ENCODE results near the gene ODF2.
"Not testable (repeated sequence)": the region's sequence is repeated elsewhere in the genome, so short reads cannot be mapped to it uniquely, and the experiment has no call there.

The ODF2 gene

DNA sequence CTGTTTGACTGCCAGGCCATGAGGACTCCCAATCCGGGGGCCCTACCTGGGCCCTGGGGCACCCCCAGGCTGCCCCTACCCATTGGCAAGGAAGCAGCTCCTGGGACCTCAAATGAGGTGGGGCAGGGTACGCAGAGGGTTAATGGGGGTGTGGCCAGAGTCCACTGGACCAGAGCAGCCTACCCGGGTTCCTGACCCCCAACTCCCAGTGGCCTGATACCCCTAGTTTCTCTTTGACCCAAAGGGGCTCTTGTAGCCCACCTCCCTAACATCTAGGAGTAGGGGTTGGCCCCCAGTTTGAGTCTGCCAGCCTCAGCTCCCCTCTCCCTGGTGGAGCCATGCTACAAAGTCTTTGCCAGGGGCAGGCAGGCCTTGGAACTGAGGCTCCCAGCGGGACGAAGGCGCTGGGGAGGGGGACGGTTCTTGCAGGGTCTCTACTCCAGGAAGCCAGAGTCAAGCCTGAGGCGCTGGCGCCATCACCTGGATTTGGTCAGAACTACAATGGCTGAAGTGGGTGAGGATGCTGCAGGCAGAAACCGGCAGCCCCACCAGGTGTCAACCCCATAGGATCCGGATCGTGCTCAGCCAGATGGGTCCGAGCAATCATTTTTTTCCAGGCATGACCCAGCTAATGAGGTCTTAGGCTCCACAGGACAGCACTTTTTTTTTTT is 43.6 kb upstream of the ODF2 start:
- TF ChIP-seq, protein P1, sequence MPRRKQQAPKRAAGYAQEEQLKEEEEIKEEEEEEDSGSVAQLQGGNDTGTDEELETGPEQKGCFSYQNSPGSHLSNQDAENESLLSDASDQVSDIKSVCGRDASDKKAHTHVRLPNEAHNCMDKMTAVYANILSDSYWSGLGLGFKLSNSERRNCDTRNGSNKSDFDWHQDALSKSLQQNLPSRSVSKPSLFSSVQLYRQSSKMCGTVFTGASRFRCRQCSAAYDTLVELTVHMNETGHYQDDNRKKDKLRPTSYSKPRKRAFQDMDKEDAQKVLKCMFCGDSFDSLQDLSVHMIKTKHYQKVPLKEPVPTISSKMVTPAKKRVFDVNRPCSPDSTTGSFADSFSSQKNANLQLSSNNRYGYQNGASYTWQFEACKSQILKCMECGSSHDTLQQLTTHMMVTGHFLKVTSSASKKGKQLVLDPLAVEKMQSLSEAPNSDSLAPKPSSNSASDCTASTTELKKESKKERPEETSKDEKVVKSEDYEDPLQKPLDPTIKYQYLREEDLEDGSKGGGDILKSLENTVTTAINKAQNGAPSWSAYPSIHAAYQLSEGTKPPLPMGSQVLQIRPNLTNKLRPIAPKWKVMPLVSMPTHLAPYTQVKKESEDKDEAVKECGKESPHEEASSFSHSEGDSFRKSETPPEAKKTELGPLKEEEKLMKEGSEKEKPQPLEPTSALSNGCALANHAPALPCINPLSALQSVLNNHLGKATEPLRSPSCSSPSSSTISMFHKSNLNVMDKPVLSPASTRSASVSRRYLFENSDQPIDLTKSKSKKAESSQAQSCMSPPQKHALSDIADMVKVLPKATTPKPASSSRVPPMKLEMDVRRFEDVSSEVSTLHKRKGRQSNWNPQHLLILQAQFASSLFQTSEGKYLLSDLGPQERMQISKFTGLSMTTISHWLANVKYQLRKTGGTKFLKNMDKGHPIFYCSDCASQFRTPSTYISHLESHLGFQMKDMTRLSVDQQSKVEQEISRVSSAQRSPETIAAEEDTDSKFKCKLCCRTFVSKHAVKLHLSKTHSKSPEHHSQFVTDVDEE (CRISPR knock-in tag; IDR thresholded peaks at IDR 0.05), result no peak
- TF ChIP-seq ESRRG (CRISPR knock-in tag; IDR thresholded peaks at IDR 0.05) (no peak), TOX (CRISPR knock-in tag; IDR thresholded peaks at IDR 0.05; ENCODE audit: borderline replicate concordance) (no peak), PPARA (CRISPR knock-in tag; IDR thresholded peaks at IDR 0.05; ENCODE audit: borderline replicate concordance) (no peak), ZC3H10 (CRISPR knock-in tag; IDR thresholded peaks at IDR 0.05) (no peak), ZNF8 (CRISPR knock-in tag; IDR thresholded peaks at IDR 0.05) (no peak), ISL1 (CRISPR knock-in tag; IDR thresholded peaks at IDR 0.05) (no peak), ZNF565 (CRISPR knock-in tag; conservative IDR thresholded peaks at IDR 0.05; ENCODE audit: low read depth) (no peak), BACH2 (CRISPR knock-in tag; IDR thresholded peaks at IDR 0.05; ENCODE audit: borderline replicate concordance) (no peak), ARNTL (CRISPR knock-in tag; IDR thresholded peaks at IDR 0.05; ENCODE audit: borderline replicate concordance, low read depth) (no peak), GLIS3 (CRISPR knock-in tag; IDR thresholded peaks at IDR 0.05) (no peak), CSDC2 (CRISPR knock-in tag; IDR thresholded peaks at IDR 0.05) (no peak)
- TF ChIP-seq, protein P2, sequence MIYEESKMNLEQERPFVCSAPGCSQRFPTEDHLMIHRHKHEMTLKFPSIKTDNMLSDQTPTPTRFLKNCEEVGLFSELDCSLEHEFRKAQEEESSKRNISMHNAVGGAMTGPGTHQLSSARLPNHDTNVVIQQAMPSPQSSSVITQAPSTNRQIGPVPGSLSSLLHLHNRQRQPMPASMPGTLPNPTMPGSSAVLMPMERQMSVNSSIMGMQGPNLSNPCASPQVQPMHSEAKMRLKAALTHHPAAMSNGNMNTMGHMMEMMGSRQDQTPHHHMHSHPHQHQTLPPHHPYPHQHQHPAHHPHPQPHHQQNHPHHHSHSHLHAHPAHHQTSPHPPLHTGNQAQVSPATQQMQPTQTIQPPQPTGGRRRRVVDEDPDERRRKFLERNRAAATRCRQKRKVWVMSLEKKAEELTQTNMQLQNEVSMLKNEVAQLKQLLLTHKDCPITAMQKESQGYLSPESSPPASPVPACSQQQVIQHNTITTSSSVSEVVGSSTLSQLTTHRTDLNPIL (CRISPR knock-in tag; IDR thresholded peaks at IDR 0.05; ENCODE audit: low read depth), result no peak
- TF ChIP-seq, protein P3, sequence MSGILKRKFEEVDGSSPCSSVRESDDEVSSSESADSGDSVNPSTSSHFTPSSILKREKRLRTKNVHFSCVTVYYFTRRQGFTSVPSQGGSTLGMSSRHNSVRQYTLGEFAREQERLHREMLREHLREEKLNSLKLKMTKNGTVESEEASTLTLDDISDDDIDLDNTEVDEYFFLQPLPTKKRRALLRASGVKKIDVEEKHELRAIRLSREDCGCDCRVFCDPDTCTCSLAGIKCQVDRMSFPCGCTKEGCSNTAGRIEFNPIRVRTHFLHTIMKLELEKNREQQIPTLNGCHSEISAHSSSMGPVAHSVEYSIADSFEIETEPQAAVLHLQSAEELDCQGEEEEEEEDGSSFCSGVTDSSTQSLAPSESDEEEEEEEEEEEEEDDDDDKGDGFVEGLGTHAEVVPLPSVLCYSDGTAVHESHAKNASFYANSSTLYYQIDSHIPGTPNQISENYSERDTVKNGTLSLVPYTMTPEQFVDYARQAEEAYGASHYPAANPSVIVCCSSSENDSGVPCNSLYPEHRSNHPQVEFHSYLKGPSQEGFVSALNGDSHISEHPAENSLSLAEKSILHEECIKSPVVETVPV (CRISPR knock-in tag; IDR thresholded peaks at IDR 0.05), result no peak
- peak; percentile 81 for ATAC-seq

DNA sequence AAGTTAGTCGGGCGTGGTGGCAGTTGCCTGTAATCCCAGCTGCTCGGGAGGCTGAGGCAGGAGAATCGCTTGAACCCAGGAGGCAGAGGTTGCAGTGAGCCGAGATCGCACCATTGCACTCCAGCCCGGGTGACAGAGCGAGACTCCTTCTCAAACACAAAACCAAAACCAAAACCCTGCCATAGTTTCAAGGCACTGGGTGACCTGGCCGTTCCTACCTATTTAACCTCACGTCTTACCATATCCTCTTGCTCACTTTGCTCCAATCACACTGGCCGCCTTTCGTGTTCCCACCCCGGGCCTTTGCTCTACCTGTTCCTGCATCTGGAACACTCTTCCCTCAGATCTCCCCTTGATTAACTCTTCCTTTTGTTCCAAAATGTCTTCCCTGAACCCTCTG is 42.1 kb upstream of the ODF2 start:
- ATAC-seq, result not testable (repeated sequence)

DNA sequence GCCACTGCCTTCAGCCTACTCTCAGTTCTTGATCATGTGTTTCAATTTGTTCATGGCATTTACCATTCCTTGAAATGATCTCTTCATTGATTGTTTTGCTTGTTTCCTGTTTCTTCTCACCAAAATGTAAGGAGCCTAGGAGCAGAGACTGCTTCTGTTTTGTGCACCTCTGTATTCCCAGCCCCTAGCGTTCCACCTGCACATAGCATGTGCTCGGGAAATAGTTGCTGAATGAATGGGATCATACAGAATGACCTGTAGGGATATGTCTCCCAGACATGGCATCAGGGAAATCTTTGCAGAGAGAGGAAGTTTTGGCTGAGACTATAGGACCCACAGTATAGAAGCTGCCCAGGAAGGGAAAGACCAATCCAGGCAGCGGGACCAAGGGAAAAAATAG is 41.3 kb upstream of the ODF2 start:
- ATAC-seq, result 0 out of 3 replicates have a peak, but pooled peaks have one; percentile 10

More for the DNA sequence above, 41.3 kb upstream of the ODF2 start:
- TF ChIP-seq PPARA (CRISPR knock-in tag; IDR thresholded peaks at IDR 0.05; ENCODE audit: borderline replicate concordance) (no peak), CSDC2 (CRISPR knock-in tag; IDR thresholded peaks at IDR 0.05) (no peak), TOX (CRISPR knock-in tag; IDR thresholded peaks at IDR 0.05; ENCODE audit: borderline replicate concordance) (no peak), ESRRG (CRISPR knock-in tag; IDR thresholded peaks at IDR 0.05) (no peak), SNAI2 (CRISPR knock-in tag; IDR thresholded peaks at IDR 0.05) (no peak), BACH2 (CRISPR knock-in tag; IDR thresholded peaks at IDR 0.05; ENCODE audit: borderline replicate concordance) (no peak), OSR1 (CRISPR knock-in tag; IDR thresholded peaks at IDR 0.05) (no peak), ZC3H10 (CRISPR knock-in tag; IDR thresholded peaks at IDR 0.05) (no peak), GLIS3 (CRISPR knock-in tag; IDR thresholded peaks at IDR 0.05) (no peak), ISL1 (CRISPR knock-in tag; IDR thresholded peaks at IDR 0.05) (no peak), ZFP3 (CRISPR knock-in tag; IDR thresholded peaks at IDR 0.05) (no peak), ARNTL (CRISPR knock-in tag; IDR thresholded peaks at IDR 0.05; ENCODE audit: borderline replicate concordance, low read depth) (no peak), RARB (CRISPR knock-in tag; IDR thresholded peaks at IDR 0.05) (no peak)
- TF ChIP-seq, protein P1 (CRISPR knock-in tag; IDR thresholded peaks at IDR 0.05), result no peak
- TF ChIP-seq, protein P4, sequence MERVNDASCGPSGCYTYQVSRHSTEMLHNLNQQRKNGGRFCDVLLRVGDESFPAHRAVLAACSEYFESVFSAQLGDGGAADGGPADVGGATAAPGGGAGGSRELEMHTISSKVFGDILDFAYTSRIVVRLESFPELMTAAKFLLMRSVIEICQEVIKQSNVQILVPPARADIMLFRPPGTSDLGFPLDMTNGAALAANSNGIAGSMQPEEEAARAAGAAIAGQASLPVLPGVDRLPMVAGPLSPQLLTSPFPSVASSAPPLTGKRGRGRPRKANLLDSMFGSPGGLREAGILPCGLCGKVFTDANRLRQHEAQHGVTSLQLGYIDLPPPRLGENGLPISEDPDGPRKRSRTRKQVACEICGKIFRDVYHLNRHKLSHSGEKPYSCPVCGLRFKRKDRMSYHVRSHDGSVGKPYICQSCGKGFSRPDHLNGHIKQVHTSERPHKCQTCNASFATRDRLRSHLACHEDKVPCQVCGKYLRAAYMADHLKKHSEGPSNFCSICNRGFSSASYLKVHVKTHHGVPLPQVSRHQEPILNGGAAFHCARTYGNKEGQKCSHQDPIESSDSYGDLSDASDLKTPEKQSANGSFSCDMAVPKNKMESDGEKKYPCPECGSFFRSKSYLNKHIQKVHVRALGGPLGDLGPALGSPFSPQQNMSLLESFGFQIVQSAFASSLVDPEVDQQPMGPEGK (CRISPR knock-in tag; IDR thresholded peaks at IDR 0.05; ENCODE audit: borderline replicate concordance), result no peak
- TF ChIP-seq, protein P5, sequence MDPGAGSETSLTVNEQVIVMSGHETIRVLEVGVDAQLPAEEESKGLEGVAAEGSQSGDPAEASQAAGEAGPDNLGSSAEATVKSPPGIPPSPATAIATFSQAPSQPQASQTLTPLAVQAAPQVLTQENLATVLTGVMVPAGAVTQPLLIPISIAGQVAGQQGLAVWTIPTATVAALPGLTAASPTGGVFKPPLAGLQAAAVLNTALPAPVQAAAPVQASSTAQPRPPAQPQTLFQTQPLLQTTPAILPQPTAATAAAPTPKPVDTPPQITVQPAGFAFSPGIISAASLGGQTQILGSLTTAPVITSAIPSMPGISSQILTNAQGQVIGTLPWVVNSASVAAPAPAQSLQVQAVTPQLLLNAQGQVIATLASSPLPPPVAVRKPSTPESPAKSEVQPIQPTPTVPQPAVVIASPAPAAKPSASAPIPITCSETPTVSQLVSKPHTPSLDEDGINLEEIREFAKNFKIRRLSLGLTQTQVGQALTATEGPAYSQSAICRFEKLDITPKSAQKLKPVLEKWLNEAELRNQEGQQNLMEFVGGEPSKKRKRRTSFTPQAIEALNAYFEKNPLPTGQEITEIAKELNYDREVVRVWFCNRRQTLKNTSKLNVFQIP (CRISPR knock-in tag; IDR thresholded peaks at IDR 0.05; ENCODE audit: borderline replicate concordance, low read depth), result no peak
- TF ChIP-seq, protein P2 (CRISPR knock-in tag; IDR thresholded peaks at IDR 0.05; ENCODE audit: low read depth), result no peak
